Activated CD4-positive, CD25-positive, alpha-beta regulatory T cell (primary cell): Measurements from ENCODE around the gene PSMD3.

Experiments
- DNase-seq, 4 experiments: peaks; one replicate each; lab custom pipeline; 2025; lab: John Stamatoyannopoulos, UW

The PSMD3 gene

DNA sequence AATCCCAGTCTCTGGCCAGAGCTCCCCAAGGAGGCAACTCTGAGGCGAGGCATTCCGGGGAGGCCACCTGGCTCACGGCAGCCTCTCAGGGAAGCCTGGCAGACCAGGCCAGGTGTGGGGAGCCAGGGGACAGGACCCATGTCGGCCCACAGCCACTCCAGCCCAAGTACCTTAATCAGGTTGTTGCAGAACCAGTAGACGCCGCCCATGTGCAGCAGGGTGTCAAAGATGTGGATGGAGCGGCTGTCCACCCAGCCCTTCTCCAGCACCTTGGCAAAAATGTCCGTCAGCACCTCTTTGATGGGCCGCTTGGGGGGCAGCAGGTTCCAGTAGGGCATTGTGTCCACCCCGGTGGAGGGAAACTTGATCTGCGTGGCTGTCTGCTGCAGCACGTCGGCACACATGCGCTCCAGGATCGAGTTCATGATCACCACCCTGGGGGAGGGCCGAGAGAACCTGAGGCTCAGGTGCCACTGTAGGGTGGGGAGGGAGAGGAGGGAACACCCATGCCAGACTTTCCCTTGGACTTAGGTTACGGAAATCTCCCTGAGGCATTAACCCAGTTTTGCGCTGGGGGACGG lies 42.4 kb downstream of the PSMD3 start:
- no peak for DNase-seq

DNA sequence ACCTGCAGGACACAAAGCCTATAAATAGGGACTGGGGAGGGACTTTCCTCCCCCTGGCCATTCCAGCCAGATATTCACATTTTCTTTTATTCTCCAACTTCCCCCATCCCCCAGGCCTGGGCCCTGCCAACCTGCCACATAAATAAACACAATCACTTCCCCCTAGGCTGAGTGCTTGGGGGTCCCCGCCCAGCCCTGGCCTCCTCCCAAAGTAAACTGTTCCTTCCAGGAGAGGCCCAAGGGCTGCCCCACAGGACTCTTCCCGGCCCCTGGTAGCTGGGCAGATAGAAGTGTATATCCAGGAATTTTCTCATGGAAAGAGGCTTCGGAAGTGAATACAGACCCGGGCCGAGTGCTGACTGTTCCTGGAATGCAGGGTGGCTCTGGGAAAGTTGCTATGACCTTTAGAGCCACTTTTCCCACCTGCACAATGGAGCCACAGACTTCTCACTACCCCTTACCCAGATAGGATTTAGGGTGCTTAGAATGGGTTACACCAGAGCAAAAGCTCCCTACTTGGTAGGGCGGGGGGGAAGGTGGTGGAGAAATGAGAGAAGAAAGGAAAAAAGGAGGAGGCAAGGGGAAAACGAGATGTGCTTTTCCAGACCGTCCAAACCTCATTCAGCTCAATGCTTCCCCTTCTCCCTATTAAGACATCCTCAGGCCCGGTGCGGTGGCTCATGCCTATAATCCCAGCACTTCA lies 43.1 kb downstream of the PSMD3 start:
- DNase-seq, result no peak

DNA sequence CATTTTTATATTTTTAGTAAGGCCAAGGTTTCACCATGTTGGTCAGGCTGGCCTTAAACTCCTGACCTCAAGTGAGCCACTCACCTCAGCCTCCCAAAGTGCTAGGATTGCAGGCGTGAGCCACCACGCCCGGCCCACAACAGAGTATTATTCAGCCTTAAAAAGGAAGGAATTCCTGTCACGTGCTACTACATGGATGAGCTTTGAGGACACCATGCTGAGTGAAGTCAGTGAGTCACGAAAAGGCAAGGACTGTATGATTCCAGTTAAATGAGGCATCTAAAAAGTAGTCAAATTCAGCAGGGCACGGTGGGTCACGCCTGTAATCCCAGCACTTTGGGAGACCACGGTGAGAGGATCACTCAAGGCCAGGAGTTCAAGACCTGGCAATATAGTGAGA lies 44.3 kb downstream of the PSMD3 start:
- no peak for DNase-seq

DNA sequence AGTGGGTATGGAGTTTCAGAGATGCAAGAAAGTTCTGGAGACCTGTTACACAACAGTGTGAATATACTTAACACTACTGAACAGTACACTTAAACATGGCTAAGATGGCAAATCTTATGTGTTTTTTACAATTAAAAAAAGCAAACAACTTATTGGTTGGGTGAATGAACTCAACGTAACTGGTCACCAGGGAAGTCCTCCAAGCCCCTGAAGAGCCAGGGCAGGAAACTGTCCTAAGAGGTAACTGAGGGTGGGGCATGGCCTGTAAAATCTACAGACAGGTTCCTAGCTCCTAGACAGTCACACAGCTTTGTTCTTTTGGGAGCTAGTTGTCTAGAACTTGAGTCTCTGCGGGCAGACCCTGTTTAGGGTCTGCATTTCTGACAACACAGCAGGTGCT lies 45.0 kb downstream of the PSMD3 start:
- DNase-seq, result no peak

DNA sequence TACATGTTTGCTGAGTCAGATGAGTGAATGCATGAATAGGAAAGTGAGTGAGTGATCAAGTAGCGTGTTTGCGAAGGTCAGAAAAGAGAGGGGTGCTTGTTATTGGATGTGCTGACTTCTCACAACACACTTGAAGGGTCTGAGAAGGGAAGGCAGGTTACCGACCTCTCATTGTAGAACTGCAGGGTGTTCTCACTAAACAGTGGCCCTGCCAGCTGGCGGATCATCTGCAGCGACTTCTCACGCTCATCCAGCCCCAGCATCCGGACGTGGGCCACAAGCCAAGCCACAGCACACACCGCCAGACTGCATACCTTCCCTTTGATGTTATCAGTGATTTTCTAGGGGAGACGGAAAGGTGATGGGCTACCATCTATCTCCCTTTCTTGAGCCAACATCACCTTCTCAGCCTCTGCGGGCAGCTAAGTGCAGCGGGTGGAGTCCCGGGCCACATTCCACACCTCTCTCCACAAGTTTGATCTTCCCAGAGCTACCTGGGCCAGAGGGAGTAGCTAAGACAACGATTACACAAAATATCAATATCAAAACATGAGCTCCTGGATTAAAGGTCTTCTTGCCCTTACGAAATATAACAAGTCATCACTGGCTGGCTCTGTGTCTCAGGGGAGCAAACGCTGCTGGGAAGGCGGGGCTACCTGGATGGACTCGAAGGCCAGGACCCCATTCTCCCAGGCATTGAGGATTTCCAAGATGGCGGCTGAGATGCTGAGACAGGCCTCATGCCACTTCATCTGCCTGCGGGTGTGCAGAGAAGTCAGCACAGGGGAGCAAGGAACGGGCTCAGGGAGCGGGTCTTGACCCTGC lies 45.6 kb downstream of the PSMD3 start:
- no peak for DNase-seq

DNA sequence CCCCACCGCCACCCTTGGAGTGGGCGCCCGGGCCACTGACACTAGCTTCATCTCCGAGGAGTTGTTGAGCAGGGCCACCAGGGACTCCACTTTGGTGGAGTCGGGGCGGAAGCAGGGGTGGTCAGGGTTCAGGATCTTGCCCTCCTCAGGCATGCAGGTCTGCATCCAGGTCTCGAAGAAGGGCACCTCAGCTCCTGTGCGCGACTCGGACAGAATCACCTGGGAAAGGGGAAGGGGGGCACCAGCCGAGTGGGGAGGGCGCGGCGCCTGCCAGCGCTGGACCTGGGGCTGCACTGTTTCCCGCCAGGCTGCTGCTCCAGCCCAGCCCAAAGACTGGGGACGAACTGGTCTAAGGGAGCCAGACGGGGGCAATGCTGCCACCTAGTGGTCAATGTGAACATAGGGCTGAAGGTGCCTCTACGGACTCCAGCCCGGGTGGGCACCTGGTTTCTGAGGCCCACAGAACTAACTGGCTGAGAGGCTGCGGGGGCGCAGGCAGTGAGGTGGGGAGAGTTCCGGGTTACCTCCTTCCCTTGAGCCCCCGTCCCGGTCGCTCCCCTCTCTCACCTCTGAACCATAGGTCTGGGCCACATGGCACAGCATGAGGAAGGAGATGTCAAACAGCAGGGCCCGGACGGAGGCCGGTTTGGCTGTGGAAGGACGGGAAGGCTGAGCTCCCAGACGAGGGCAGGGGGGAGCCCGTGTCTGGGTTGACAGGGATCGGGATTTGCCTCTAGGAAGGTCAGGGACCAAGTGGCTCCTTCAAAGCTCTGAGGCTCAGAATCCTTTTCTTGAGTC lies 46.4 kb downstream of the PSMD3 start:
- DNase-seq, result peak; percentile 41 to 64 (median 54)

DNA sequence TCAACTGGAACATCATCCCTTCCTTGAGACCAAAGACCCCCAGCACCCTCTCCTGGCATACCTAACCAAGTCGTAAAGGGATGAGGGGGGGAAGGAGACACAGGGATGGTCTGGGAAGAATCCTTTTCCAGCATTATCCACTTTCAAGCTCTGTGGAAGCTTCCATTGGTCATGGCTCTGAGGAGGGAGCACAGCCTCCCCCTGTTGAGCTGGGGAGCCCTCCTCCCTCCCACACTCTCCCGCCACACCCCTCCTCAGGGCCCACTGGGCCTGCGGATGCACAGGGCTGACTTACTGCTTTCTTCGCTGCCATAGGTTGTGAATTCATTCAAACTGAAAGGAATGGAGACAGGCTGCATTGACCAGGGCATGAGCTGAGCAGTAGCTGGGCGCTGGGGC lies 47.0 kb downstream of the PSMD3 start:
- DNase-seq, result no peak

DNA sequence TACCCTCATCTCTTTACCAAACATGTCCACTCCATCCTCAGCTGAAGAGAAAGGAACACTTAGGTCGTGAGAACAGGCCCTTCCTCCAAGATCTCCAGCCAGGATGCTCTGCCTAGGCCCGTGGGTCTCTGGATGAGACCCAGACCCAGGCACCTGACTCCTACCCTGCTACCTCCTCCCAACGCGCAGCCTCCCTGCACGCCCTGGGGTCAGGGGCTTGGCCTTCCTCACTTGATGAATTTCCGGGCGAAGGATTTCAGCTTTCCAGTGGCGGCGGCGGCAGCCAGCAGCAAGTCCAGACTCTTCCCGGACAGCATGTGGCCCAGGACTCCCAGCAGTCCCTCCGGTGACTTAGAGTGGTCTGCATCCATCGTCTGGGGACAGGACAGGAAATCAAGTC lies 48.0 kb downstream of the PSMD3 start:
- DNase-seq, result no peak

DNA sequence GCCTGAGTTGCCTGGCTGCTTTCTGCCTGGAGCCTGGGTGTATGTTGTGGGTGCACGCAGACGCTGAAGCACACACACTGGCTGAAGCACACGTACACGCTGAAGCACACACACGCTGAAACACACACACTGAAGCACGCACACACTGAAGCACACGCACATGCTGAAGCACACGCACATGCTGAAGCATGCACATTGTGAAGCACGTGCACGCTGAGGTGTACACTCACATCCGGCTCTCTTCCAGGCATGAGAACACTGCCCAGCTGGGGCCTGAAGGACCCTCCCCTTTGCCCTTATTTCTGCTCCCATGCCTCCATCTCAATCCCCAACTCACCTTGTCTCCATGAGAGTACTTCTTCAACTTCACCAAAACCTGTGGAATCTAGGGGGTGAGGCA lies 51.1 kb downstream of the PSMD3 start:
- no peak for DNase-seq

DNA sequence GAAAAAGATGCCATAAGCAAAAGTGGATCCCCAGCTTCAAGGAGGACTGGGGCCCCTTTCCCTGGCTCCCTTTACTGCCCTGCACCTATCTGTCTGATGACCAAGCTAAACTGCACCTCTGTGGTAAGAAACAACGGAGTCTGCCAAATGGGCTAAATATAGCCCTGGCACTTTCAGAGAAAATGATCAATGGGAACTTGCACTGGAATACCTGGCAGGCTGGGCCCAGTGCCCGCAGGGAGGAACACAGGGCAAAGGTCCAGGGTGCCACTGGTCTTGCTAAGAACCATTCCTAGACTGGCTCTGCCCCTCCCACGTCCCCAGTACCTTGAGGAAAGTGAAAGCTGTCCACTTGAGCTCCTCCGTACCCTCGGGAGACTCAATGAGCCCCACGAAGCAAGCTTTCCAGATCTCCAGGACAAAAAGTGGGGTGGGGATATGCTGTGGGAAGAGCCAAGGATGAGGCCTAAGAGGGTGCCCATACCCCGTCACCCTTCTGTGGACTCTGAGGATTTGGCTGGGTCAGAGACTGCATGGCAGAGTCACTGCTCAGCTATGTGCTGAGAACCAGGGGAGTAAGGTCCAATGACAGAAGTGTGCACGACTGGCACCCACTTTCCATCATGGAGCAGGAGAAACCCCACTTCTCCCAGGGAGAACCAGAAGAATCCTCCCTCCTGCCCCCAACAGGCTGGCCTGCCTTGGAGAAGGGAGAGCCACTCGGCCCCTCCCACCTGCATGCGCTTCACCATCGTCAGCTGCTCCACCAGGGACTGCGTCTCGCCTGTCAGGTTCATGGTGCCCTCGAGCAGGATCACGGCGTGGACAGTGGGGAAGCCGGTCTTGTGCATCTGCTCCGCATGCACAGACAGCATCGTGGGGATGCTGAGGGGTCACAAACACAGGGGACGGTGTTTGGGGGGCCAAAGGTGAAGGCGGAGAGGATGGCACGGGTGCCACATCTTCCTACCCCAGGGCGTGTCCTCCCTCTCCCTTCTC lies 52.0 kb downstream of the PSMD3 start:
- no peak for DNase-seq

DNA sequence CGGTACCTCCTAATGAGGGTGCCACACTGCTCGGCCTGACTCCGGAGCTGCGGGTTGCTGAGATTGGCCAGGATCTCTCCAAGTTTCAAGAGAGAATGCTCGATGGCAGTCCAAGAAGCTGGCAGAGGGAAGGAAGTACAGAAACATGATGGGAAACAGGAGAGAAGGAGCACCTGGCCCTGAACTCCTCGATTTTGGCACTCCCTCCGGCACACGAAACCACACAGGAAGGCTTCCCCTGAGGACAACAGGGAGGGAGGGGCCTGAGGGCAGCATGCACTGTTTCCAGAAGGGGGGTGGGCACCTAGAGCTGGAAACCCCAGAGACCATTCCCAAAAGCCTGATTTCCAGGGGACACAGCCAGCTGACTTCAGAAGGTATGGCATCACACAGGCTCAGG lies 52.7 kb downstream of the PSMD3 start:
- no peak for DNase-seq

DNA sequence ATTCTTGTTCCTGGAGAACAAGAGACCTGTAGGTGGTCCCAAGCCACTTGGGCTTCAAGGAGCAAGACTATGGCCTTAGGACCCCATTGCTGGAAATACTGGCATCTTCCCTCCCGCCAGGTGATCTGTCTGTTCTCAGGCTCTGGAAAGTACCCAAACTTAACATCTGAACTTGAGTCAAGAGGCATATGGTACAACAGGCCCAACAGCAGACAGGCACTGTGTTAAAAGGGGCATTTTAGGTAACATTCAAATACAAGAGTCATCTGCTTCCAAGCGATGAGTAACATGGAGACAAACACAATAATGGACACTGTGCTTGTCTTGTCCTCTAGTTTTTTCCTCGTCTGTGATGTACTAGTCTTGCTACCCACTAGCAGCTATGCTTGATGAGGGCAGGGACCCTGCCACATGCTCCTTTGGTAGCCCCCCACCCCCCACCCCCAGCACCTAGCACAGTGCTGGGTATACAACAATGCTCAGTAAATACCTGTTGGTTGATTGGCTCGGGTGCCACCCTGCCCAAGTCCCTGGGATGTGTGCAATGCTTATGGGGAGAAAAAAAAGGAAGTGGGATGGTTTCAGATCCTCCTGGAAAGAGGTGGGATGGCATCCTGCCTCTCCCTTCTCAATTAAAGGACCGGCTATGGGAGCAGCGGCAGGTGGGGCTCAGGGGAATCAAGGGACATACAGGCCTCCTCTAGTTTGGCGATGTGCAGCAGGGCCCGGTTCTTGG lies 54.0 kb downstream of the PSMD3 start:
- DNase-seq, result no peak

DNA sequence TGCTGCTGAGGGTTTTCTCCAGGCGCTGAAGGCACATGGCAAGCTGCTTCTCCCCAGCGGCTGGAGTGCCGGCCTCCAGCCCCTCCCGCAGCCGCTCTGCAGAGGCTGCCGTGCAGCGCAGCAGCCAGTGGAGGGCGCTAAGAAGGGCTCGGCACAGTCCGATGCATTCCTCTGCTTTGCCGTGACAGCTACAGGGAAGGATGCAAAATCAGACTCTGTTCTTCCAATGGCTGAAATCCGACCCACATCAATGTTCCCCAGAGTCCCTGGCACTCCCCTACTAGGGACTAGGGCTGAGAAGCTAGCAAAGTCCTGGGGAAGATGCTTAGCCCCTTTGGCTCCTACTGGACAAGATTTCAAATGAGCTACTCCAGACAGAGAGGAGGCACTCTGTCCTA lies 54.6 kb downstream of the PSMD3 start:
- no peak for DNase-seq

DNA sequence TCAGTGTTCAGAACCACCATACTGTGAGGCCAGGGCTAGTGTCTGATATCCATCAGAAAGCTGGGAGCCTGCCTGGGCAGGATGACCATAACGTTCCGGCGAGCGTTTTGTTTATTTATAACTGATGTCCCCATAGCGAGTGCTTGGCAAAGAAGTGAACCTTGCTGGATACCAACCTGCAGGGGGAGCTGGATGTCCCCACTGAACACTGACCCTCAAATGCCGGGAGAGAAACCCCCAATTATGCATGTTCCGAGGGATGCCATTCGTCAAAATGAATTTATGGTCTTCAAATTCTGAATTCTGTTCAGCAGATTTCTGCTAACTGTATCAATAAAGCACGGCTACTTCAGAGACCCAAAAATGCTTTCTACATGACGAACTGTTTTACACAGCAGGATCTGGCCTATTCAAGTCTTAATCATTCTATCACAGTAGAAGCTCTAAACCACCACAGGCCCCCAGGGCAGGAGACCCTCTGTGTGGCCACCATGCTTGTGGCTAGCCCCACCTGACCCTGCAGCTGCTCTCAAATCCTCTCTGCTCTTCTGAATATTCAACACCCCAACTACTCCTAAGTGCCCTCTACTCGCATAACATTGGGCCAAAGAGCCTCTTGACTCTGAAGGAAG lies 58.4 kb downstream of the PSMD3 start:
- no peak for DNase-seq

DNA sequence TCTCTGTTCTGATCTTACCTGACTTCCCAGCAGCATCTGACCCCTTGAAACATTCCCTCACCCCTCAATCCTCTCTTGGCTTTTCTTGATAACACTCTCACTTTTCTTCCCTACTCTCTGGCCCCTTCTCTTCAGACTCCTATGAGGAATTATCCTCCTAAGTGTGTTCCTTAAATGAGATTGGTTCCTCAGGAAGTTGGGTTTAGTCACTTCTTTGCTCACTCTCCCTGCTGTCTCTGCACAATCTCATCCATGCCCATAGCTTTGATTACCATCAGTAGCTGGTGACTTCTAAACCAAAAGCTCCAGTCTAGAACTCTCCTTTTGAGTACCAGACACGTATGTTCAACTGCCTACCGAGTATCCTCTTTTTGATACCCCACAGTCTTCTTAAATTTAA lies 60.6 kb downstream of the PSMD3 start:
- DNase-seq, result no peak
